T-helper 9 cell (primary cell): Measurements from ENCODE around the gene TPP1.
A peak's percentile ranks its signal among the peaks of the same experiment; 100 is the strongest.

Experiments
- DNase-seq: peaks from one replicate; pipeline ENCODE4 v3.0.0-alpha.2; 2020

Gene TPP1

GRCh38 chr11:6627762-6628241 is 8.6 kb upstream of the TPP1 start:
- DNase-seq: no peak

DNA sequence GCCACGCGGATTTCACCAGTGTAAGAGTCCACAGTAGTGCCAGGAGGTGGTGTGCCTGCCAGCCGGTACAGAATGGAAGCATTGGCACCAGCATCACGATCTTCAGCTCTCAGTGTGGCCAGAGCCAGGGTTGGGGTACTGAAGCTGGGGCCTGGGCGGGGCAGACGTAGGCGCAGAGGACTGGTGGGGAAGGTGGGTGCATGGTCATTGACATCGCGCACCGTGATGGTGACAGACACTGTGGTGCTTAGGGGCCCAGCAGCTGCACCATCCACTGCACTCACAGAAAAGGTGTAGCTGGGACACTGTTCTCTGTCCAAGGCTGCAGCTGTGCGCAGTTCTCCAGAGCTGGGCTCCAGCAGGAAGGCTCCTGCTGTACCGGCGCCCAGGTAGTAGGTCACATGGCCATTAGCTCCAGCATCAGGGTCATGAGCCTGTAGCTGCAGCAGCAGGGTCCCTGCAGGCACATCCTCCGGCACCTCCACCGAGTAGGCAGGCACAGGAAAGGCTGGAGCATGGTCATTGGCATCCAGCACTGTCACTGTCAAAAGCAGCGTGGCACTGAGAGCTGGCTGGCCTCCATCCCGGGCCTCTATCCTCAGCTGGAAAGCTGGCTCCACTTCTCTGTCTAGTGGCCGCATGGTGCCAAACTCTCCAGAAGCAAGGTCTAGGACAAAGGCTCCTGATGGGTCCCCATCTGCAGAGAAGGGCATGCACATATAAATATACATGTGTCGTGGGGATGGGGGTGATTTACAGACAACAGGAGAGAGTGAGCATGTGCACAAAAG is 7.9 kb upstream of the TPP1 start:
- DNase-seq: no peak

GRCh38 chr11:6625832-6626420 is 6.7 kb upstream of the TPP1 start:
- DNase-seq: no peak

GRCh38 chr11:6625156-6625831 is 6.1 kb upstream of the TPP1 start:
- DNase-seq: no peak

GRCh38 chr11:6623391-6624363 is 4.5 kb upstream of the TPP1 start:
- no peak for DNase-seq

GRCh38 chr11:6622261-6623171 is 3.3 kb upstream of the TPP1 start:
- DNase-seq: no peak

DNA sequence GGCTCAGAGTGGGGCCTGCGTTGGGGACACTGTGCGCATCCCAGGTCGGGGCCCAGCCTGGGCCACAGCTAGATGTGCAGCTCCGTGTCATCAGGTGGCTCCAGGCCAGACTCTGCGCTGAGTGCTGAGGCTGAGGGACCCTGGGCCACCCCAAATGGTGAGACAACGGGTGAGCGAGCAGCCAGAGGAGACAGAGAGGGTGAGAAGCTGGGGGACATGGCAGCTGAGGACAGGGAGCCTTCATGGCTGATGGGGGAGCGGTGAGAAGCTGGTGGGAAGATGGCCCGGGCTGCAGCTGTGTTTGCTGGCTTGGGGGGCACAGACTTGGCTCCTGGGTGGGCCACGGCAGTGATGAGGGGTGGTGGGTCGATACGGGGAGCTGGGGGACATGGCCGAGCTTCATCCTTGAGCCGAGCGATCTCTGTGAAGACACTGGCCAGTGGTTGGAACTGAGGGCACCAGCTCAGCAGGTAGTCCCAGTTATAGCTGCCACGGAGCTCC is 2.5 kb upstream of the TPP1 start:
- DNase-seq: no peak

DNA sequence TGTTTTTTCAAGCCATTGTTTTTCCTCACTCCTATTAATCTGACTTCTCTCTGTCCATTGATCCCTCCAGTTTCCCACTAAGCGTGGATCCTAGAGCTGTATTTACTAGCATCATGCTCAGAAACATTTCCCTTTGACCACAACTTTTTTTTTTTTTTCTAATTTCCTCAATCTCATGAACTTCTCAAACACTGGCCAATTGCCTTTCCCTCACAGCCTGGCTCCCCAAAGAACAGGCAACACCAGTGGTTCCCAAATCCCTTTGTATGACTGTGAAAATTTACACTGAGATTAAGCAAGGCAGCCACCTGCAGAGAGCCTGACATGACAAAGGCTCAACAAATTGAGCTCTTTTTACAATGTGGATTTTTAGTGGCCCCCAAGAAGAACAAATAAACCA is 1.4 kb upstream of the TPP1 start:
- DNase-seq: no peak

- peak; percentile 55 for DNase-seq
These were observed 862 bp downstream of the TPP1 start for GRCh38 chr11:6618117-6619003.

DNA sequence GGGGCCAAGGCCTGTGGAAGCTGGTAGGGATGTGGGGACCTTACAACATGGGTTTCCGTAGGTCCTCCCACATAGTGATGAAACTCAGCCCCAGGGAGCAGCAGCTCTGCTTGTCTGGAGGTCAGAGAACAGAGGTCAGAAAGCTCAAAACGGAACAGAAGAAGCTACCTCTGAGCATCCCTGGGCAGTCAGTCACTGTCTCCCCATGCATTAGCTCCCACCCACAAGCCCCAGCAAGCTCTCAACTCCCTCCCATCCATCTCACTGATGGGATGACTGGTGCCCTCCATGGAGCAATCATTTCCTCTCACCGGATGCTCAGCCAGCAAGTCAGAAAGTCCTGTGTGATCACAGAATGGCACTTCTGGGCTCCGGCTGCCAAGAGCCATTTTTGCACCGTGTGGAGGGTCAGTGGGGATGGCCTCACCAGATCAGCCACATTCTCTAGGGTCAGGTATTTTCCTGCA is 1.9 kb downstream of the TPP1 start:
- DNase-seq: no peak

- no peak for DNase-seq
These were observed 2.5 kb downstream of the TPP1 start for GRCh38 chr11:6616596-6617250.

DNA sequence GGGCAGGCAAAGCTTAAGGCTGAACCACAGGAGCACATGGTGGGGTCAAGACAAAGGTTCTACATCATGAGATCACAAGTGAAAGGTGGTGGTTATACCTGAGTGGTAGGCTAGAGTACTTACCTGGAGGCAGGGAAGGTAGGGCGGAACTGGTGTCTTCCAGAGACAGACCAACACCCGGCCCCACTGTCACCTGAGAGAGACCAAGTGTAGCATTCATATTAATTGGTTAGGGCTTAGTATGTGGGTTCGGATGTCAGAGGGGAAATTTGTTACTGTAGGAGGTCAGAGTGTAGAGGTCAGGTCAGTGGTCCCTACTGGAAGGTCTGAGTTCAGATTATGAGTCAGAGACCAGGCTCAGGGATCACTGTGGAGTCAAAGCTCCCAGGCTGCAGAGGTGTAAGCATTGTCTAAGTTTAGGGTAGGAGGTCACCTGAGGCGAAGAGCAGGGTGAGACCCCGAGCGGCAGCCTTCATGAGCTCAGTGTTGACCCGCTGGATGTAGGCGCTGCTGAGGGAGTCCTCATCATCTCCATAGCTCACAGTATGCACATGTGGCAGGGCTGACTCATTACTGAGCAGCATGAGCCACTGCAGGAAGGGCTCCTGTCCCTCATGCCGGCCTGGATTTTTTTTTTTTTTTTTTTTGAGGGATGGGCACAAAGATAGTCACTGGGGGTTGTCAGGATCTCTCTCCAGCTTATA is 3.2 kb downstream of the TPP1 start:
- DNase-seq: no peak

- DNase-seq: no peak
These were observed 4.2 kb downstream of the TPP1 start for GRCh38 chr11:6615046-6615445.

GRCh38 chr11:6614446-6614845 is 4.8 kb downstream of the TPP1 start:
- DNase-seq: no peak

DNA sequence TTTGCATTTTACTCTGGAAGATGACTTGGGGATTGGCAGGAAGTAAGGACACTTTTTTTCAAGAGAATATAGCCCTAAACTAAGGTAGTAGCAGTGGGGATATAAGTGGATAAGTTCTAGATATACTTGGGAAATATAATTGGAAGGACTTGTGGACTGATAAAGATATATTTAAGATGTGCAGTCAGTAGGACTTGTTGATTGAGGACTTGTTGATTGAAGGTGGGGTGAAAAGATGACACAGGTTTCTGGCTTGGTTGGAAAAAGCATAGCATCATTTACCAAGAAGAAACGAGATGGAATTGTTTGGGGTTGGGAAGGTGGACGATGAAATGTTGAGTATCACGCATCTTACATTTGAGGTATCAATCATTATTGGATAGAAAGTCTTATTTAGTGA is 5.7 kb downstream of the TPP1 start:
- no peak for DNase-seq

- peak; percentile 95 for DNase-seq
These were observed 6.8 kb downstream of the TPP1 start, which contains the start of gene TAF10 for GRCh38 chr11:6612213-6613041. TSS of gene TAF10 (minus strand) at chr11:6612216. CDS start at chr11:6612189, 27 bp downstream.

- no peak for DNase-seq
These were observed 7.3 kb downstream of the TPP1 start for GRCh38 chr11:6611963-6612212.
